ENCODE measurements around the gene RPL13. TPM values are rescaled to one million over a fixed set of nuclear protein-coding genes. Genes with fewer than 3 reads are reported as not detected.

RPL13 gene
- total RNA-seq, 4 donors from 2014 or later = 2,408 to 5,801 (median 4,379) TPM

DNA sequence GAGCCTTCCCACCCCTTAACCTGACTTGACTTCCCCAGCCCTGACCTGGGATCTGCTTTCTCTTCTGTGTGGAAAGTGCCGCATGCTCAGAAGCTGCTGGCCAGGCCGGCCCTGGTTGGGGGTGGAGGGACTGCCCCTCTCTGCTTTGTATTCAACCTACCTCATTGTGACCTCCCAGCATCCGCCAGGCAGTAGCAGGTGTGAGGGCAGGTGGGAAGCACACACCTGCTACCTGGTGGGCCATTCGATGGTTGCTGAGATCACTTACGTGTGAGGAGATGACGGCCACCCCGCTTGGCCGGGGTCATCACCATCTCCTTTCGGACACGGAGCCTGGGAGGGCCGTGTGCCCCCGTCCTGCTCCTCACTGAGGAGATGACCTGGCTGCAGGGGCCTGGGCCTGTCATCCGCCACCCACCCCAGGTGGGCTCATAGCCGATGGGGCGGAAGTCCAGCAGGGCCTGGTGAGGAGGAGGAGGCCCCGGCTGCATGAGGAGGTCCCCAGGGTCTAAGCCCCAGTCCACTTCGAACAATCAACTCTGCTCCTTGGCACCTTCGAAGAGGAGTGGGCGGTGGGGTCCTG lies 22.2 kb downstream of the RPL13 start:
- TF ChIP-seq, protein P1, sequence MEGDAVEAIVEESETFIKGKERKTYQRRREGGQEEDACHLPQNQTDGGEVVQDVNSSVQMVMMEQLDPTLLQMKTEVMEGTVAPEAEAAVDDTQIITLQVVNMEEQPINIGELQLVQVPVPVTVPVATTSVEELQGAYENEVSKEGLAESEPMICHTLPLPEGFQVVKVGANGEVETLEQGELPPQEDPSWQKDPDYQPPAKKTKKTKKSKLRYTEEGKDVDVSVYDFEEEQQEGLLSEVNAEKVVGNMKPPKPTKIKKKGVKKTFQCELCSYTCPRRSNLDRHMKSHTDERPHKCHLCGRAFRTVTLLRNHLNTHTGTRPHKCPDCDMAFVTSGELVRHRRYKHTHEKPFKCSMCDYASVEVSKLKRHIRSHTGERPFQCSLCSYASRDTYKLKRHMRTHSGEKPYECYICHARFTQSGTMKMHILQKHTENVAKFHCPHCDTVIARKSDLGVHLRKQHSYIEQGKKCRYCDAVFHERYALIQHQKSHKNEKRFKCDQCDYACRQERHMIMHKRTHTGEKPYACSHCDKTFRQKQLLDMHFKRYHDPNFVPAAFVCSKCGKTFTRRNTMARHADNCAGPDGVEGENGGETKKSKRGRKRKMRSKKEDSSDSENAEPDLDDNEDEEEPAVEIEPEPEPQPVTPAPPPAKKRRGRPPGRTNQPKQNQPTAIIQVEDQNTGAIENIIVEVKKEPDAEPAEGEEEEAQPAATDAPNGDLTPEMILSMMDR (IDR thresholded peaks at IDR 0.05; ENCODE audit: low read depth) = no peak

DNA sequence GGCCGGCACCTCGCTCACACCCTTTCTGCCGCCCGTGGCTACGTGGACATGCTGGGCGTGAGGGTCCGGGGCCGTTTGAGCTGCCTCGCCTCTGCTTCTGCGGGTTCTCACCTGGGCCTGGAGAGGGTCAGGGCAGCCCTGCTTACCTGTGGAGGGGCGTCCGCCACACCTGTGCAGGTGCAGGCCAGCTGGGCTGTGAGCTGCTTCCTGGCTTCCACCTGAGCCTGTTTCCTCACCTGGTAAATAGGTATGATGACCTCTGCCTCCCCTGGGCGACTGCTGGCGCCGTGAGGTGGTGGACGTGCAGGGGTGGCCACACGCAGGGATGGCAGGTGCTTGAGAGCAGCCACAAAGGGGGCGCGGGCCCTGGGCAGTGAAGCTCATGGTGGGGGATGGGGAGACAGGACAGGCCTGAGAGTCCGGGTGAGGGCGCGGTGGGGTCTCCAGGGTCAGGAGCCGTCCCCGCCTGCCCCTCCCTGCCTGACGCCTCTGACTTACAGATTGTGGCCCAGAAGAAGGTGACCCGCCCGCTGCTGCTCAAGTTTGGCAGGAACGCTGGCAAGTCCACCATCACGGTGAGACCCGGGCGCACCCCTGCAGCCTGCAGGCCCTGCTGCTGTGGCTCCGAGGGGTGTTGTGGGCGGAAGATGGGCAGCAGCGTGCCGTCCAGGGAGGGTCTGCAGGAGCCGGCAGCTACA lies 22.9 kb downstream of the RPL13 start:
- TF ChIP-seq, protein P1 (IDR thresholded peaks at IDR 0.05; ENCODE audit: low read depth) = no peak

DNA sequence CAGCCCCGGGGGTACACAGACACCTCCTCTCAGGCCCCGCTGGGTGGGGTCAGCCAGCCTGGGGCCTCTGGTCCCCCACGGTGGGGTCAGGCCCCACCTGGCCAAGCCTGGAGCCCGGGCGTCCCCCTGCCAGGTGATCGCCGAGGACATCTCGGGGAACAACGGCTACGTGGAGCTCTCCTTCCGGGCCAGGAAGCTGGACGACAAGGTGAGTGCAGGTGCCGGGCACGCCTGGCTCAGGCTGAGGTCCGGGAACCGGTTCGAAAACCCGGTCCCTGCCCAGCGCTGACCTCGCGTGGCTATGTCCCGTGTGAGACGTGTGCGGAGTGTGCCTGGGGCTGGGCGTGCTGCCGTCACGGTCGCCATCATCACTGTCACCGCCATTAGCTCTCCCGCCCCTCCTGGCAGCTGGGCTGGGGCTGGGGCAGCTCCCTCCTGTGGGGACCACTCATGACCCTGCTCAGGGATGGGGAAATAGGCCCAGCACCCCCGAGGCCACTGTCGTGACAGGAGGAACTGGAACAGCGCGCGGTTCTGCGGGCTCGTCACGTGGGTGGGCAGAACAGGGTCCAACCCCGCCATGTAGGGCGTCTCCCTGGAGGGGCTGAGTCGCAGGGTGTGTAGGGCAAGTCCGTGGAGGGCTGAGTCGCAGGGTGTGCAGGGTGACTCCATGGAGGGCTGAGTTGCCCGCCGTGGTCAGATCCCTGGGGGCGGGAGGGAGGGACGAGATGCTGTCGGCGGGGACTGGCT lies 23.6 kb downstream of the RPL13 start:
- TF ChIP-seq, protein P1 (IDR thresholded peaks at IDR 0.05; ENCODE audit: low read depth) = no peak

DNA sequence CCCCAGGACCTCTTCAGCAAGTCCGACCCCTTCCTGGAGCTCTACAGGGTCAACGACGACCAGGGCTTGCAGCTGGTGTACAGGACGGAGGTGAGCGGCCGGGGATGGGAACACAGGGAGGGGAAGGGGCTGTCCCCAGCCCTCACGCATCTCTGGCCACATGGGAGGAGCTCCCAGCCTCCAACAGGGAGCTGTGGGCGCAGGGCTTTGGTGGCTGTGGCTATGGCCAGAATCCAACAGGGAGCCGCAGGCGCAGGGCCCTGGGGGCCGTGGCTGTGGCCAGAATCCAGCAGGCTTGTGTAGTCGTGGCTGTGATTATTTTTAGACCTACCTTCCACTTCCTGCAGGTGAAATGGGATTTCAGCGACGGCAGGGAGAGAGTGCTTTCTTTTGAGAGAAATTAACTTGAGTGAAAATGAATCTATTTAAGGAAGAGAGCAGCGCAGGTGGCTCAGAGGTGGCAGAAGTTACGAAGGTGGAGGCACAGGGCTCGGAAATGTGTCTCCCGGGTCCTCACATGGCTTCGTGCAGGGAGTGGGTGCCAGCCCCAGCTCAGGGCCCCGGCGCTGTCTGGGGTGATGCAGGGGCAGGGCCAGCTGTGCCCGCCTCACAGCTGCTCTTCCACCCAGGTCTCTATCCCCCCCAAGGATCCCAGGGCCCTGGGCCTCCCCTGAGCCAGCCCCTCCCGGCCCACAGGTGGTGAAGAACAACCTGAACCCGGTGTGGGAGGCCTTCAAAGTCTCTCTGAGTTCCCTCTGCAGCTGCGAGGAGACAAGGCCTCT lies 24.5 kb downstream of the RPL13 start:
- TF ChIP-seq, protein P1 (IDR thresholded peaks at IDR 0.05; ENCODE audit: low read depth) = no peak

DNA sequence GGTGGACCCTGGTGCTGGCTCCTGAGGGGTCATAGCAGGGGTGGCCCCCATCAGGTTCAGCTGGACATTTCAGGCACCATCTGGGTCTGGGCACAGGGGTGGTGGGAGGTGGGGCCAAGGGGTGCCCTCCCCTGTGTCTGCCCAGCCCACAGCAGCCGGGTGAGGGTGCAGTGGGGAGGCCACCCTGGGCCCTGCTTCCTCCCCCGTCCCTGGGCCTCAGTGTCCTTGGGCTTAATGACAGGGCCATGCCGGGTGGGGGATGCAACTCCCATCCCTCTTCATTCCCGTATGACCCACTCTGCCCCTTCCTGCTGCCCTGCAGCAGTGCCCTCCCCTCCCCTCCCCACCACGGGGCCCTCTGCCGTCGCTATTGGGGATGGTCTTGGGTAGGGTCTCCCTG lies 25.7 kb downstream of the RPL13 start:
- TF ChIP-seq, protein P1 (IDR thresholded peaks at IDR 0.05; ENCODE audit: low read depth) = no peak

DNA sequence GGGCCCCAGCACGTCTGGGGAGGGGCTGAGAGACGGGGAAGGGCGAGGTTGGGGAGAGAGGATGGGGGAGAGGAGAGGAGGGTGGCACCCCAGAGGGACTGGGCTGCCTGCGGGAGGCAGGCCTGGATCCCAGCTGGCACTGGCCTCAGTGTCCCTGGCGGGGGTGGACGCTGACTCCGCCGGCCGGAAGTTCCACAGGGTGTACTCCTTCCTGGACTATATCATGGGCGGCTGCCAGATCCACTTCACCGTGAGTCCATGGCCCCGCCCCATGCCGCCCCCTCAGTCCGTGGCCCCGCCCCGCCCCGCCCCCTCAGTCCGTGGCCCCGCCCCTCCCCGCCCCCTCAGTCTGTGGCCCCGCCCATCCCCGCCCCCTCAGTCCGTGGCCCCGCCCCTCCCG lies 26.4 kb downstream of the RPL13 start:
- TF ChIP-seq, protein P1 (IDR thresholded peaks at IDR 0.05; ENCODE audit: low read depth) = no peak
